Astrocyte of the cerebellum (primary cell): ENCODE data around the gene SLC38A11.

Experiments used
- DNase-seq: peaks from one replicate; pipeline ENCODE4 v3.0.0-alpha.2; 2011; ENCODE audit warnings: low read depth
- H3K4me3 ChIP-seq: 2 replicates; pipeline ENCODE4 v1.5.1; 2011; ENCODE audit warnings: mild to moderate bottlenecking, low read depth, low read length, moderate library complexity
- in situ Hi-C: cut with HindIII; loops from 2 replicates; pipeline ENCODE4 v1.10.0; 2017; ENCODE audit warnings: low sequenced_read_pairs
- TF ChIP-seq, protein P1 (sequence below): IDR thresholded peaks from 2 replicates; pipeline ENCODE4 v1.5.1; 2012; ENCODE audit warnings: low read length, low read depth, moderate library complexity, mild to moderate bottlenecking; ENCODE audit errors: missing control alignments

SLC38A11 gene

DNA sequence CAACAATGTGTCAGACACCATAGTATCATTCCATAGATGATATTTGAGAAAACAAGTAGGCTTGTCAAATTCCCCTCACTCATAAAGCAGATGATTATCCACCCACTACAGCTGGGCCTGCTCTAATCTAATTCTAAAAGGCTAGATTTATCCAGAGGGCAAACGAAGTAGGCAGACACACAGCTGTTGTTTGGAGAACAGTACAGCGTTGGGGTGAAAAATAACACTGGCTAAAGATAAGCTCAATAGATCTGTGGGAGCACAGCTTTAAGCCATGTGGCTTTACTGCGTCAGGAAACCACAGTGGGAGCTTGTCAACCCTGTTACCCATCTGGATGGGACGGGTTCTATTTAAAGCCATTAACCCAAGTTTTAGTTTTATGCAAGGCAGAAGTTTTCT, 64.8 kb downstream of the SLC38A11 start:
- TF ChIP-seq, protein P1, sequence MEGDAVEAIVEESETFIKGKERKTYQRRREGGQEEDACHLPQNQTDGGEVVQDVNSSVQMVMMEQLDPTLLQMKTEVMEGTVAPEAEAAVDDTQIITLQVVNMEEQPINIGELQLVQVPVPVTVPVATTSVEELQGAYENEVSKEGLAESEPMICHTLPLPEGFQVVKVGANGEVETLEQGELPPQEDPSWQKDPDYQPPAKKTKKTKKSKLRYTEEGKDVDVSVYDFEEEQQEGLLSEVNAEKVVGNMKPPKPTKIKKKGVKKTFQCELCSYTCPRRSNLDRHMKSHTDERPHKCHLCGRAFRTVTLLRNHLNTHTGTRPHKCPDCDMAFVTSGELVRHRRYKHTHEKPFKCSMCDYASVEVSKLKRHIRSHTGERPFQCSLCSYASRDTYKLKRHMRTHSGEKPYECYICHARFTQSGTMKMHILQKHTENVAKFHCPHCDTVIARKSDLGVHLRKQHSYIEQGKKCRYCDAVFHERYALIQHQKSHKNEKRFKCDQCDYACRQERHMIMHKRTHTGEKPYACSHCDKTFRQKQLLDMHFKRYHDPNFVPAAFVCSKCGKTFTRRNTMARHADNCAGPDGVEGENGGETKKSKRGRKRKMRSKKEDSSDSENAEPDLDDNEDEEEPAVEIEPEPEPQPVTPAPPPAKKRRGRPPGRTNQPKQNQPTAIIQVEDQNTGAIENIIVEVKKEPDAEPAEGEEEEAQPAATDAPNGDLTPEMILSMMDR: no peak
- no peak for DNase-seq
- H3K4me3 ChIP-seq: no peak overlapping the region
- in situ Hi-C loops: no loop called here

DNA sequence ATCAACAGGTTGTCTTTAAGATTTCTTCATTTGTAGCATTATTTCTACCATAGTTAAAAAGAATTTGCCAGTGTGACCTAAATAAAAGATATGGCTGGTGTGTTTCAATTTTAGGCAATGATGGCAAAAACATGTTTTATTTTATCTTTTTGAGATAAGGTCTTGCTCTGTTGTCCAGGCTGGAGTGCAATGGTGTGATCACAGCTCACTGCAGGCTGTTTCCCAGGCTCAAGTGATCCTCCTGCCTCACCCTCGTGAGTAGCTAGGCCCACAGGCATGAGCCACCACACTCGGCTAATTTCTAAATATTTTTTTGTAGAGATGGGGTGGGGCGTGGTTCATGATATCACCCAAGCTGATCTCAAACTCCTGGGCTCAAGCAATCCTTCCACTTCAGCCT, 66.7 kb downstream of the SLC38A11 start:
- in situ Hi-C loops: no loop called here
- no peak overlapping the region for H3K4me3 ChIP-seq
- TF ChIP-seq, protein P1: no peak
- no peak for DNase-seq

DNA sequence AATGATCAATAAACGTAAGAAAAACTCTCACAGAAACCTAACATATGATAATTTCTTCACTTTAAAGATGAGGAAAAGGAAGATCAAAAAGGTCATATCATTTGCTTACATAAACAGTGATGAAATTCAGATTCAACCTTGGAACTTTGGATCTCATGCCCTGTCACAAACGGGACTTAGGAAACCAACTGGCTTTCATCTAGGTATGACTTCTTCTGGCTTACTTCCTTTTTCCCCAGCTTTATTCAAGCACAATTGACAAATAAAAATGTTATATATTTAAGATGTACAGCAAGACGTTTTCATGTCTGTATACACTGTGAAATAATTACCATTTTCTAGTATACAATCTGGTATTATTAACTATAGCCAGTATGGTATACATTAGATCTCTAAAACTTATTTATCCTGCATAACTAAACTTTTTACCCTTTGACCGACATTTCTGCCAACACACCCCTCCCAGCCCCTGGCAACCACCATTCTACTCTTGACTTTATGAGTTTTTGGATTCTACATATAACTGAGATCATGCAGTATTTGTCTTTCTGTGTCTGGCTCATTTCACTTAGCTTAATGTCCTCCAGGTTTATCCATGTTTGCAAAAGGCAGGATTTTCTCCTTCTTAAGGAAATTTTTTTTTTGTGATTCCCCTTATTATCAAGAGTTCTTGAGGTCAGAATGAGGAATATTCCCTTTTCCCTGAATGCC, 67.7 kb downstream of the SLC38A11 start:
- in situ Hi-C loops: no loop called here
- H3K4me3 ChIP-seq: no peak overlapping the region
- TF ChIP-seq, protein P1: no peak

DNA sequence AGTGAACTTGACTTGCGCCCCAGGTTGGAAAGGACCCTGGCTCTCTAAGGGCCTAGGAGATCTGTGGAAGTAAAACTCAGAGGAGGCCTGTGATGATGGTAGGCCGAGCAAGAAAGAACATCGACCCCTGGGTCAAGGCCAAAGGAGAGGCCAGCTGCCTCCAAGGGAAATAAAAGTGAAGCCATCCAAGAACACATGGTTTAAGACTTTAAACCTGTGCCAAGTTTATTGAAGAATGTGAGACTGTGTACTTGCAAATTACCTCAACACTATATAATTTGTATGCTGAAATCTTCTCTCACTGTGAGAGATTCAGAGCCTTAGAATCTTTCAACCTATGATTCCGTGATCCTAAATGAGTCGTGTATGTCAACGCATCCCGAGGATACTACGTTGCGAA, 73.0 kb downstream of the SLC38A11 start:
- H3K4me3 ChIP-seq: no peak overlapping the region
- DNase-seq: no peak
- in situ Hi-C loops: no loop called here
- TF ChIP-seq, protein P1: no peak

More for the DNA sequence above, 67.7 kb downstream of the SLC38A11 start:
- no peak for DNase-seq

DNA sequence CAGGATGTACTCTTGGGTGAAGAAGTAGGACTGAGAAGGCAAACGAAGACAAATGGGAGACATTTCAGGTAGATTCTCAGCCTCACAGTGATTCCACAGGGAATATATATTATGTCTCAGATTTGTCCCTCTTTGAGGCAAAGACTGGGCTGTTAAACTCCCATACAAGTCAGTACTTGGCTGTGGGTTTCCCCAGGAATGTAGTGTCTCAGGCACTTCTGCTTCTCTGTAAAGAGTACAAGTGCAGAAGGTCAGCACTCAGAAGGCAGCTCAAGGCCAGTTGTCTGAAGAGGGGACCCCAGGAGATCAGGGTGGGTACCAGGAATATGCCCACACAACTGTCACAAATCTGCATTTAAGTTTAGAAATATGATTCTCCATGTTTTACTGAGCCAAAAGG, 73.8 kb downstream of the SLC38A11 start:
- in situ Hi-C loops: no loop called here
- TF ChIP-seq, protein P1: no peak
- DNase-seq: no peak
- no peak overlapping the region for H3K4me3 ChIP-seq

DNA sequence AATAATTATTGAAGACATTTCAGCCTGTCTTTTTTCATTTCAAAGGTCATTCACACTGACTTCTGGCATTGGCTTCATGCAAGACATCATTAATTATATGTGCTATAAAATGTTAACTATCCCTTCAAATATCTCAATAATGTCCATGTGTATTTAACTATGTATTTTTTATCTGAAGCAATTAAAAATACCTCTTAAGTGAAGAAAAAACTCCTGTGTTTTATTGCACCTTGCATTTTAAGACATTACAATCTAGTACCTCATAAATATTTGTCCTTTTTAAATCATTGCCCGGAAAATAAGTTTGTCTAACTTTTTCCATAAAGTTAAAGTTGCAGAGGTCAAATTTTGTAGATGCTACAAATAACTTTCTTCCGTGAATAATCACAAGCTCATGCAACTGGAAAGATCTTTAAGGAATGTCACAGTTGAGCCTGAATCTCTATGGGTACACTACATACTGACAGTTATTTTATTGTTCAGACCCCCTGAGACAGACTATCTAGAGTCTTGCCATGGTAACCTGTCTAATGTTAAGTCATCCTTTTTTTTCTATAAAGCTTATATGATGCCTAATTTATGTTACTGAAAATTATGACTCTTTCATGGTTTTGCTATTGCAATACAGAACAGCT, 75.3 kb downstream of the SLC38A11 start:
- in situ Hi-C loops: no loop called here
- H3K4me3 ChIP-seq: no peak overlapping the region
- TF ChIP-seq, protein P1: no peak
- DNase-seq: no peak
